DOHH2 (cell line): ENCODE data around the gene LIPA.

Experiments
- H3F3A ChIP-seq: fragments of 200-600 bp; sonication (generic), shearing (Covaris generic); 2 replicates; pipeline ENCODE4 v1.6.0; 2016; ENCODE audit warnings: antibody characterized with exemption, mild to moderate bottlenecking; ENCODE audit not compliant: control insufficient read depth, insufficient read depth
- H3K27ac ChIP-seq: fragments of 200-600 bp; sonication (generic); 2 replicates; pipeline ENCODE4 v1.5.1; 2014; ENCODE audit warnings: low read depth, mild to moderate bottlenecking, low read length, moderate library complexity
- H3K27me3 ChIP-seq: fragments of 200-600 bp; sonication (generic); 2 replicates; pipeline ENCODE4 v1.6.1; 2014; ENCODE audit warnings: mild to moderate bottlenecking, low read length, mixed read lengths; ENCODE audit not compliant: control insufficient read depth
- H3K36me3 ChIP-seq: fragments of 200-600 bp; sonication (generic); 2 replicates; pipeline ENCODE4 v1.6.1; 2014; ENCODE audit warnings: mild to moderate bottlenecking, low read length, moderate library complexity, mixed read lengths; ENCODE audit not compliant: control insufficient read depth
- H3K4me1 ChIP-seq: fragments of 200-600 bp; sonication (generic); 2 replicates; pipeline ENCODE4 v1.6.1; 2014; ENCODE audit warnings: mild to moderate bottlenecking, low read length, mixed read lengths; ENCODE audit not compliant: control insufficient read depth
- H3K4me2 ChIP-seq: fragments of 200-600 bp; sonication (generic); 2 replicates; pipeline ENCODE4 v1.6.0; 2014; ENCODE audit warnings: mild to moderate bottlenecking, low read length, moderate library complexity
- H3K4me3 ChIP-seq: fragments of 200-600 bp; sonication (generic); 2 replicates; pipeline ENCODE4 v1.5.1; 2014; ENCODE audit warnings: mild to moderate bottlenecking, low read length, mixed read lengths
- H3K79me2 ChIP-seq: fragments of 200-600 bp; sonication (generic); 2 replicates; pipeline ENCODE4 v1.6.1; 2014; ENCODE audit warnings: mild to moderate bottlenecking, low read length, mixed read lengths; ENCODE audit not compliant: control insufficient read depth
- H3K9me2 ChIP-seq: fragments of 200-600 bp; sonication (generic); replicated peaks from 2 replicates; pipeline ENCODE4 v1.6.1; 2014; ENCODE audit warnings: mild to moderate bottlenecking, low read length, mixed read lengths; ENCODE audit not compliant: control insufficient read depth
- H3K9me3 ChIP-seq: fragments of 200-600 bp; sonication (generic); 2 replicates; pipeline ENCODE4 v1.6.1; 2014; ENCODE audit warnings: antibody characterized with exemption, low read length, mixed read lengths; ENCODE audit not compliant: control insufficient read depth, insufficient read depth
- H4K20me1 ChIP-seq: fragments of 200-600 bp; sonication (generic); 2 replicates; pipeline ENCODE4 v1.6.0; 2014; ENCODE audit warnings: low read depth, mild to moderate bottlenecking, antibody characterized with exemption, low read length, moderate library complexity; ENCODE audit not compliant: control insufficient read depth, insufficient read depth
- EZH2phosphoT487 ChIP-seq: fragments of 200-600 bp; sonication (generic); IDR thresholded peaks from 2 replicates; pipeline ENCODE4 v1.6.1; 2017; ENCODE audit warnings: borderline replicate concordance, mild to moderate bottlenecking, antibody characterized with exemption, low read length, moderate library complexity, mixed read lengths
- TF ChIP-seq, protein P1 (sequence below): fragments of 200-600 bp; sonication (generic); IDR thresholded peaks from one replicate; pipeline ENCODE4 v1.5.1; 2014; ENCODE audit warnings: antibody characterized with exemption, mild to moderate bottlenecking, low read depth, low read length; ENCODE audit not compliant: poor library complexity, severe bottlenecking

The LIPA gene

DNA sequence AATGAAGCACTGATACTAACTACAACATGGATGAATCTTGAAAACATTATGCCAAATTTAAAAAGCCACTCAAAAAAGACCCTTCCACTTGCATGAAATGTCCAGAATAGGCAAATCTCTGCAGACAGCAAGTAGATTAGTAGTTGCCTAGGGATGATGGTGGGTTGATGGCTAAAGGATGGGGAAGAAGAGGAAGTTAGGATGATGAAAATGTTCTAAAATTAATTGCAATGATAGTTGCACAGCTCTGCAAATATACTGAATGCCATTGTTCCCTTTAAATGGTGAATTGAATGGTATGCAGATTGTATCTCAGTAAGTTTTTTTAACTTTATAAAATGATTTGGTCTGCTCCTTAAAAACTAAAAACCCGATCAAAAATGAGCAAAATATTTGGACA lies 7.3 kb upstream of the LIPA start:
- H3K27me3 ChIP-seq: no peaks in the 10 kb centered on the region
- no peak overlapping the region for H3K4me3 ChIP-seq
- no peak for TF ChIP-seq EZH2phosphoT487
- TF ChIP-seq, protein P1, sequence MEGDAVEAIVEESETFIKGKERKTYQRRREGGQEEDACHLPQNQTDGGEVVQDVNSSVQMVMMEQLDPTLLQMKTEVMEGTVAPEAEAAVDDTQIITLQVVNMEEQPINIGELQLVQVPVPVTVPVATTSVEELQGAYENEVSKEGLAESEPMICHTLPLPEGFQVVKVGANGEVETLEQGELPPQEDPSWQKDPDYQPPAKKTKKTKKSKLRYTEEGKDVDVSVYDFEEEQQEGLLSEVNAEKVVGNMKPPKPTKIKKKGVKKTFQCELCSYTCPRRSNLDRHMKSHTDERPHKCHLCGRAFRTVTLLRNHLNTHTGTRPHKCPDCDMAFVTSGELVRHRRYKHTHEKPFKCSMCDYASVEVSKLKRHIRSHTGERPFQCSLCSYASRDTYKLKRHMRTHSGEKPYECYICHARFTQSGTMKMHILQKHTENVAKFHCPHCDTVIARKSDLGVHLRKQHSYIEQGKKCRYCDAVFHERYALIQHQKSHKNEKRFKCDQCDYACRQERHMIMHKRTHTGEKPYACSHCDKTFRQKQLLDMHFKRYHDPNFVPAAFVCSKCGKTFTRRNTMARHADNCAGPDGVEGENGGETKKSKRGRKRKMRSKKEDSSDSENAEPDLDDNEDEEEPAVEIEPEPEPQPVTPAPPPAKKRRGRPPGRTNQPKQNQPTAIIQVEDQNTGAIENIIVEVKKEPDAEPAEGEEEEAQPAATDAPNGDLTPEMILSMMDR: no peak
- H3K4me1 ChIP-seq: peaks cover 3% of the 10 kb centered on the region; the same call in 1 of the 2 replicates
- no peaks in the 10 kb centered on the region for H3K36me3 ChIP-seq
- peaks cover 26% of the 10 kb centered on the region; the same call in 1 of the 2 replicates for H3K9me3 ChIP-seq
- no peak overlapping the region for H3K4me2 ChIP-seq
- no peaks in the 10 kb centered on the region for H3F3A ChIP-seq
- no peaks in the 10 kb centered on the region for H3K9me2 ChIP-seq
- H3K79me2 ChIP-seq: no peaks in the 10 kb centered on the region
- H4K20me1 ChIP-seq: no peaks in the 10 kb centered on the region
- no peak overlapping the region for H3K27ac ChIP-seq

DNA sequence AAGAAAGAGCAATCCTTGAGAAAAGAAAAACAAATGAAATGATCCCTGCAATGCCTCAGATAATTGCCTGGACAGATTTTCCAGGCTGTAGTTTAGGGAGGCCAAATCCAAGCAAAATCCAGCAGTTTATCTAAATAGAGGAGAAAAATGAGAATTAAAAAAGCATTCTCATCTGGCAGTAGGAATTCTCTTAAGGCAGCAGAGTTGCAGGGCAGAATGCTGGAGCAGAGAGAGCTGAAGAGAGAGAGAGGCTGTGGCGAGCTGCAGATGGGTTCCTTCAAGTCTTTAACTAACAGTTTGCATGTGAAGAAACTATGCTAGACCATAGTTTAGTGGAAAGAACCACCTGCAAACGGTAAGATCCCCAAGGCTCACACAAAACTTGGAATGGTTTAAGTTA lies 6.0 kb upstream of the LIPA start:
- H3K79me2 ChIP-seq: no peaks in the 10 kb centered on the region
- no peaks in the 10 kb centered on the region for H3F3A ChIP-seq
- H3K27me3 ChIP-seq: no peaks in the 10 kb centered on the region
- no peaks in the 10 kb centered on the region for H3K9me2 ChIP-seq
- peaks cover 32% of the 10 kb centered on the region; the same call in 1 of the 2 replicates for H3K9me3 ChIP-seq
- peaks cover 3% of the 10 kb centered on the region; the same call in 1 of the 2 replicates for H3K4me1 ChIP-seq
- no peak for TF ChIP-seq EZH2phosphoT487
- TF ChIP-seq, protein P1: no peak
- no peaks in the 10 kb centered on the region for H3K36me3 ChIP-seq
- no peak overlapping the region for H3K4me3 ChIP-seq
- no peaks in the 10 kb centered on the region for H4K20me1 ChIP-seq
- H3K27ac ChIP-seq: no peak overlapping the region
- H3K4me2 ChIP-seq: no peak overlapping the region

DNA sequence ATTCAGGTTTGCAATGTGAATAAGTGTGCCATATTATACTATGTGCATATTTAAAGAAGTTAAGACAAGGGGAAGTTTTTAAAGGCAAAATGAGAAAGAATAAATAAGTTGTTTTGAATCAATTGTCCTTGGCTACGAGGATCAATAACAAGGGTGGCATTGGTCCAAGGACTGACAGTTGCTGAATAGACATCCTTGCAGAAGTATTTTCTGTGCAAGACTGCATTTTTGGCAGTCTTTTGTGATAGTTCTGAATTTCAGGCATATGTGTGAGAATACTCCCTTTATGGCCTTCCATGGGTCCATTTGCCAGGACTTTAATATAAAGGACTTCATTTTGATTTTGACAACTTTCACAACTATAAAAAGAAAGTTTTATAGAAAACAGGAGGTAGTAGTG lies 5.4 kb upstream of the LIPA start:
- Histone ChIP-seq H3K27me3 (no peaks in the 10 kb centered on the region), H3K4me1 (peaks cover 5% of the 10 kb centered on the region; the same call in 1 of the 2 replicates), H3K27ac (no peak overlapping the region), H3K9me2 (no peaks in the 10 kb centered on the region), H3K36me3 (no peaks in the 10 kb centered on the region), H3F3A (no peaks in the 10 kb centered on the region), H3K4me3 (no peak overlapping the region), H3K4me2 (no peak overlapping the region), H4K20me1 (no peaks in the 10 kb centered on the region), H3K9me3 (peaks cover 35% of the 10 kb centered on the region; the same call in 1 of the 2 replicates), H3K79me2 (no peaks in the 10 kb centered on the region)
- TF ChIP-seq EZH2phosphoT487: no peak
- TF ChIP-seq, protein P1: no peak

DNA sequence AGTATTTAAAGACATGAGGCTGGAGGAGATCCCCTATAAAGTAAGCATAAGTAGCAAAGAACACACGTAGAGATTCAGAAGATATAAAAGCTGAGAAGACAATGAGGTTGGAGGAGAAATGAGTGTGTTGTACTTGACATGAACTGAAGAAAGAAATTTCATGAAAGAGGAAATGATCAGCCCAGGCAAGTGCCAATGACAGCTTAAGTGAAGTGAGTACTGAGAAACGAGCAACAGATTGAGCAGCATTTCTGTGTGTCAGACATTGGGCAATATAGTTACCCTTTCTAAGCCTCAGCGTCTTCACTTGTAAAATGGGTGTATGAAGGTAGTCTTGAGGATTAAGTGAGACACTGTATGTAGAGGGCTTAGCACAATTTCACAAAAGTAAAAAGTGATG lies 4.8 kb upstream of the LIPA start:
- H3K36me3 ChIP-seq: 0 out of 2 replicates have a peak, but pooled peaks cover 2% of the 10 kb centered on the region

More for the DNA sequence above, 4.8 kb upstream of the LIPA start:
- Histone ChIP-seq H3K4me3 (no peak overlapping the region), H3K9me2 (no peaks in the 10 kb centered on the region), H4K20me1 (no peaks in the 10 kb centered on the region), H3F3A (no peaks in the 10 kb centered on the region), H3K27ac (no peak overlapping the region), H3K9me3 (peaks cover 35% of the 10 kb centered on the region; the same call in 1 of the 2 replicates), H3K27me3 (no peaks in the 10 kb centered on the region), H3K4me2 (no peak overlapping the region), H3K79me2 (peaks cover 2% of the 10 kb centered on the region), H3K4me1 (peaks cover 5% of the 10 kb centered on the region)
- TF ChIP-seq, protein P1: no peak
- no peak for TF ChIP-seq EZH2phosphoT487
